WTC11 (cell line): ENCODE results near the gene DHRS1. TPM values are rescaled to one million over a fixed set of nuclear protein-coding genes. Genes with fewer than 3 reads are reported as not detected.

Experiments
- ATAC-seq: fragments of 200-7000 bp; cut with Tn5 transposase; 2 replicates; pipeline ENCODE4 v1.10.0; 2021; ENCODE audit warnings: mild to moderate bottlenecking, moderate library complexity
- CTCF ChIA-PET: fragments of 300-600 bp; sonication (Branson Sonifier 250); formaldehyde crosslinking; loops from one replicate; lab custom pipeline; 2021; ENCODE audit warnings: antibody characterized with exemption; lab: Charles Lee
- POLR2A ChIA-PET: fragments of 350-600 bp; sonication (Branson Sonifier 250); formaldehyde crosslinking; loops from one replicate; lab custom pipeline; 2021; ENCODE audit warnings: antibody characterized with exemption; lab: Charles Lee
- DNase-seq: peaks from one replicate; pipeline ENCODE4 v3.0.0; 2021; ENCODE audit warnings: low spot score
- H3K27ac Mint-ChIP-seq: 2 replicates; pipeline ENCODE4 v1.8.0; 2021; ENCODE audit warnings: mixed read lengths
- H3K27me3 Mint-ChIP-seq: 2 replicates; pipeline ENCODE4 v1.8.0; 2021; ENCODE audit warnings: low read depth, mild to moderate bottlenecking, moderate library complexity, mixed read lengths
- H3K36me3 Mint-ChIP-seq: 2 replicates; pipeline ENCODE4 v1.8.0; 2021; ENCODE audit warnings: mixed read lengths
- H3K4me1 Mint-ChIP-seq: 2 replicates; pipeline ENCODE4 v1.8.0; 2022; ENCODE audit warnings: mixed read lengths
- H3K4me3 Mint-ChIP-seq: 2 replicates; pipeline ENCODE4 v1.8.0; 2021; ENCODE audit warnings: mild to moderate bottlenecking, moderate library complexity, mixed read lengths
- H3K9me3 Mint-ChIP-seq: 2 replicates; pipeline ENCODE4 v1.8.0; 2021; ENCODE audit warnings: mixed read lengths
- CREB1 ChIP-seq: sonication (generic); formaldehyde crosslinking; IDR thresholded peaks from 2 replicates; pipeline ENCODE4 v1.8.0; 2023; ENCODE audit warnings: mild to moderate bottlenecking, missing genetic modification reagents
- GABPB1 ChIP-seq: sonication (generic); formaldehyde crosslinking; IDR thresholded peaks from 2 replicates; pipeline ENCODE4 v1.8.1; 2023; ENCODE audit warnings: mild to moderate bottlenecking, missing genetic modification reagents
- MAX ChIP-seq: sonication (generic); formaldehyde crosslinking; IDR thresholded peaks from 2 replicates; pipeline ENCODE4 v1.8.0; 2022; ENCODE audit warnings: mild to moderate bottlenecking, missing genetic modification reagents
- SP1 ChIP-seq: sonication (generic); formaldehyde crosslinking; conservative IDR thresholded peaks from 2 replicates; pipeline ENCODE4 v1.8.1; 2022; ENCODE audit warnings: missing genetic modification reagents
- ZNF416 ChIP-seq: fragments of 250-450 bp; sonication (Bioruptor Pico); IDR thresholded peaks from 2 replicates; pipeline ENCODE4 v1.9.0; 2021; ENCODE audit warnings: mild to moderate bottlenecking, inconsistent platforms
- ZNF671 ChIP-seq: fragments of 250-450 bp; sonication (Bioruptor Pico); IDR thresholded peaks from 2 replicates; pipeline ENCODE4 v1.8.0; 2021; ENCODE audit warnings: mild to moderate bottlenecking
- total RNA-seq: library from RNA; stranded (reverse); gene quantifications from 3 replicates; pipeline ENCODE4 v1.2.3, GENCODE V29; 2021
- TF ChIP-seq, protein P1 (sequence below): fragments of 250-450 bp; sonication (Bioruptor Pico); IDR thresholded peaks from 2 replicates; pipeline ENCODE4 v2.1.2; 2022; ENCODE audit warnings: mild to moderate bottlenecking, moderate library complexity
- TF ChIP-seq, protein P2 (sequence below): fragments of 200-600 bp; IDR thresholded peaks from 2 replicates; pipeline ENCODE4 v1.8.0; 2022; ENCODE audit warnings: antibody characterized with exemption
- TF ChIP-seq, protein P3 (sequence below): sonication (generic); formaldehyde crosslinking; IDR thresholded peaks from 2 replicates; pipeline ENCODE4 v1.8.1; 2022; ENCODE audit warnings: mild to moderate bottlenecking, missing genetic modification reagents, moderate library complexity, borderline replicate concordance
- TF ChIP-seq, protein P4 (sequence below): fragments of 250-450 bp; sonication (Bioruptor Pico); IDR thresholded peaks from 2 replicates; pipeline ENCODE4 v1.9.0; 2021; ENCODE audit warnings: moderate library complexity, mild to moderate bottlenecking, inconsistent platforms, borderline replicate concordance
- TF ChIP-seq, protein P5 (sequence below): sonication (generic); formaldehyde crosslinking; IDR thresholded peaks from 2 replicates; pipeline ENCODE4 v1.8.0; 2023; ENCODE audit warnings: mild to moderate bottlenecking, missing genetic modification reagents

Gene DHRS1
- total RNA-seq, 1 experiment from 2014 or later = 13.9 TPM

DNA sequence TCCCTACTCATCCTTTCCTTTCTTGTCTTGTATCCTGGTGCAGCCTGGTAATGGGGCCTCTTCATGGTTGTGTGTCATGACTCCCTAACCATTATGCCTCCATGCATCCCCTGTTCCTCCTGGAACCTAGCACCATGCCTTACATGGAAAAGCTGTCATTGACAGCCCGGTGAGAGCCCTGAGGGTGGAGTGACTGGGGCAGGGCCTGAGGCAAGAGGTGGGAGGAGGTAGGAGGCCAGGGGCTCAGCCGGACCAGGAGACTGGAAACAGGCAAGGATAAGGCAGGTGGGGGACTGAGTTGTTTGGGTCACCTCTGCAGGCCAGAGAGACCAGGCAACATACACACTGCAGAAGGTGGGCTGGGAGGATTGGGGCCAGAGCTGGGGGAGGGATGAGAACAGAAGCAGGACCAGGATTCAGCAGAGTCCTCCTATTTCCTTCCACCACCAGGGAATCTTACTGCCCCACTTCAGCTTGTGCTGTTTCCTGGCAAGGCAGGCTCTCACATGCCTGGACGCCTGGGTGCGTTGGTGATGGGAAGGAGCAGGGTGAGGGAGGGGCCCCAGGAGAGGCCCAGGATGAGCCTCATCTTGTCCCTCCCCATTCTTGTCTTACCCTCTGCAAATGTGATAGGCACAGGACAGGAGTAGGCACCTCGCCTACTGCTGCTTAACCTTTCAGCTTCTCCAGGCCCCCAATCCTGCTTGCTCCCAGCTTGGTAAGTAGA is 10.1 kb upstream of the DHRS1 start, which contains the start of gene LTB4R2:
Gene LTB4R2, plus strand, starts transcription at position 603 of the 727 bp plus-strand sequence. CDS start 525 bp downstream, outside the sequence.
- peaks cover 25% of the 10 kb centered on the region for H3K36me3 Mint-ChIP-seq
- peak within 1 kb of the TSS; percentile 41 for H3K4me3 Mint-ChIP-seq
- no peak for DNase-seq
- TF ChIP-seq SP1 (CRISPR knock-in tag) = no peak
- TF ChIP-seq, protein P1, sequence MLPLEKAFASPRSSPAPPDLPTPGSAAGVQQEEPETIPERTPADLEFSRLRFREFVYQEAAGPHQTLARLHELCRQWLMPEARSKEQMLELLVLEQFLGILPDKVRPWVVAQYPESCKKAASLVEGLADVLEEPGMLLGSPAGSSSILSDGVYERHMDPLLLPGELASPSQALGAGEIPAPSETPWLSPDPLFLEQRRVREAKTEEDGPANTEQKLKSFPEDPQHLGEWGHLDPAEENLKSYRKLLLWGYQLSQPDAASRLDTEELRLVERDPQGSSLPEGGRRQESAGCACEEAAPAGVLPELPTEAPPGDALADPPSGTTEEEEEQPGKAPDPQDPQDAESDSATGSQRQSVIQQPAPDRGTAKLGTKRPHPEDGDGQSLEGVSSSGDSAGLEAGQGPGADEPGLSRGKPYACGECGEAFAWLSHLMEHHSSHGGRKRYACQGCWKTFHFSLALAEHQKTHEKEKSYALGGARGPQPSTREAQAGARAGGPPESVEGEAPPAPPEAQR (CRISPR knock-in tag) = no peak
- no peak within 1 kb of the TSS for H3K27ac Mint-ChIP-seq
- CTCF ChIA-PET = interaction anchor here (1.1 to 6.8 kb wide), 13 partner anchors 10 to 127 kb away, joined by 4 to 97 read pairs (median 10); partner anchors contain the start of genes ADCY4, CBLN3, DHRS1 and KHNYN
- no peaks in the 10 kb centered on the region for H3K9me3 Mint-ChIP-seq
- peaks cover 15% of the 10 kb centered on the region for H3K4me1 Mint-ChIP-seq
- peaks cover 32% of the 10 kb centered on the region for H3K27me3 Mint-ChIP-seq
- POLR2A ChIA-PET = interaction anchor here (1.8 to 2.0 kb wide), 2 partner anchors 10 to 67 kb away, joined by 8 read pairs; partner anchors contain the start of genes DHRS1, NOP9 and TINF2
- no peak for ATAC-seq

DNA sequence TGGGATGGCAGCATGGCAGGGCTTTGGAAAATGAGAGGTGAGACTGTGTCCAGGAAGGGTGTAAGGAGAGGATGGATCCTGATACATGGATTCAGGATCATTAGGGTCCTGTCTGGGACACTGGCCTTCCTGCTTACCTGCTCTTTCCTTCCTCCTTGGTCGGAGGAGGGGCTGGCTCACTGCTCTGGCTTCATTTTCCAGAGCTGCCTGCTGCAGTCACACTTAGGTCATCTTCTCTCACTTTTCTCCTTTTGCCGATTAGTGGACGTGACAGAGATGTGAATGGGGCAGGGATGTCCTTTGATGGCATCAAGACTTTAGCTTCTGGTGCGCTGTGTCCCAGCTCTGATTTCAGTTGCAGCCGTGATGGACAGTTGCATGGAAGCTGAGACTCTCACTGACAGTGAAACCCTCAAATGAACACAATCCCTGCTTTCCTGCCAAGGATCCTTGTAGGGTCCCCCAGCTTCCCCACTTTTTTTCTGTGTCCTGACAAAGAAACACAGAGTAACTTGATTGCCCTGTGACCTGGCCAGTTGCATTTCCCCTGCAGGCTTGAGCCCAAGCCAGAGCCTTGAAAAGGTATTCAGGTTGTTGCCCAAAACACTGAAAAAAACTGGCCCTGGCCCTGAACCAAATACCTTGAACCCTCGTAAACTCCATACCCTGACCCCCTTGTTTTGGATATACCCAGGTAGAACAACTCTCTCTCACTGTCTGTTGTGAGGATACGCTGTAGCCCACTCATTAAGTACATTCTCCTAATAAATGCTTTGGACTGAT is 9.0 kb upstream of the DHRS1 start:
- Mint-ChIP-seq H3K27ac (no peak overlapping the region), H3K27me3 (peaks cover 20% of the 10 kb centered on the region), H3K9me3 (no peaks in the 10 kb centered on the region), H3K36me3 (peaks cover 36% of the 10 kb centered on the region), H3K4me1 (peaks cover 15% of the 10 kb centered on the region), H3K4me3 (no peak overlapping the region)
- TF ChIP-seq CREB1 (no peak), MAX (CRISPR knock-in tag) (0 out of 2 replicates have a peak, but pooled peaks have one; percentile 18)
- no peak for ATAC-seq
- DNase-seq = no peak
- ChIA-PET CTCF (interaction anchor here (0.7 to 6.8 kb wide), 58 partner anchors 8 to 250 kb away, joined by 3 to 97 read pairs (median 4); partner anchors contain the start of genes ADCY4, CBLN3, CHMP4A and DCAF11), POLR2A (interaction anchor here (0.5 to 1.7 kb wide), 3 partner anchors 9 to 67 kb away, joined by 3 to 8 read pairs (median 8); partner anchors contain the start of genes DHRS1, NOP9 and TINF2)

DNA sequence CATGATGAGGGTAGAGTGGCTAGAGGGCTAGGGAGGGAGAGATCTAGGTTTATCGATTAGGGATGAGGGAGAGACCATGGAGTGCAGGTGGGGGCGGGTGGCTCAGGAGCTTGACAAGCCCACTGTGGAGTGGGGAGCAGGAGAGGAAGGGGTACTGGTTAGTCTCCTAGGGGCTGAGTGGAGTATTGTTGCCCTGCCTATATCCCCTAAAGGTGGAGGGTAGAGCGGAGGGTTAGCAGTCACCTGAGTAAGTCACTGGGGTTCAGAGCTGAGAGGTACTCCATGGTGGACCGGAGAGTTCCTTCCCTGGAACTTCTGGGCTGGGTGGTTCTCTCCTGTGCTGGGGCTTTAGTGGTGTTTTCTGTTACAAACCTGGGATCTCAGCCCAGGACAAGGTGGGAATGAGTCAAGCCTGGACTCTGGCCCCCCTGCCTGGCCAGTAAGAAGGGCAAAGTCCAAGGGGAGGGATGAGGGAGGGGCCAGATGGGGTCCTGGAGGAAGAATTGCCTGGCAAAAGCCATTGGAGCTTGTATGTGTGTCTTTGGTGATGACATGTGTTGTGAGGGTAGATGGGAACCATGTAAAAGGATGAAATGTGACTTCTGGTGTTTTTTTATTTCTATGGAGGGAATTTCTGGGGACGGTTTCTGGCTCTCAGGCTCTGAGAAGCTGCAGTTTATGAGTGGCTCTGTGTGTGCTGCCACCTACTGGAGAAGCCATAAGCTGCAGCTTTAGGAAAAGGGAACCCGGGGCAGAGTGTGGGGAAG is 8.2 kb upstream of the DHRS1 start, which contains the start of gene CIDEB:
Gene CIDEB, minus strand, starts transcription at position 403 of the 767 bp plus-strand sequence. Its CDS starts 119 bp downstream, at position 284.
- Mint-ChIP-seq H3K27me3 (peaks cover 14% of the 10 kb centered on the region), H3K4me1 (peaks cover 15% of the 10 kb centered on the region), H3K36me3 (peaks cover 41% of the 10 kb centered on the region), H3K9me3 (no peaks in the 10 kb centered on the region), H3K4me3 (no peak within 1 kb of the TSS), H3K27ac (peak within 1 kb of the TSS; percentile 49)
- DNase-seq (peak; percentile 77), ATAC-seq (peak; percentile 56)
- POLR2A ChIA-PET = interaction anchor here (0.5 to 1.7 kb wide), 4 partner anchors 8 to 146 kb away, joined by 3 to 8 read pairs (median 6); partner anchors contain the start of genes DHRS1, NOP9 and TINF2
- CTCF ChIA-PET = interaction anchor here (0.7 to 6.8 kb wide), 60 partner anchors 9 to 249 kb away, joined by 3 to 97 read pairs (median 4); partner anchors contain the start of genes ADCY4, CBLN3, CHMP4A and DCAF11
- no peak for TF ChIP-seq ZNF671
- no peak for TF ChIP-seq ZNF416 (CRISPR knock-in tag)
- TF ChIP-seq, protein P2, sequence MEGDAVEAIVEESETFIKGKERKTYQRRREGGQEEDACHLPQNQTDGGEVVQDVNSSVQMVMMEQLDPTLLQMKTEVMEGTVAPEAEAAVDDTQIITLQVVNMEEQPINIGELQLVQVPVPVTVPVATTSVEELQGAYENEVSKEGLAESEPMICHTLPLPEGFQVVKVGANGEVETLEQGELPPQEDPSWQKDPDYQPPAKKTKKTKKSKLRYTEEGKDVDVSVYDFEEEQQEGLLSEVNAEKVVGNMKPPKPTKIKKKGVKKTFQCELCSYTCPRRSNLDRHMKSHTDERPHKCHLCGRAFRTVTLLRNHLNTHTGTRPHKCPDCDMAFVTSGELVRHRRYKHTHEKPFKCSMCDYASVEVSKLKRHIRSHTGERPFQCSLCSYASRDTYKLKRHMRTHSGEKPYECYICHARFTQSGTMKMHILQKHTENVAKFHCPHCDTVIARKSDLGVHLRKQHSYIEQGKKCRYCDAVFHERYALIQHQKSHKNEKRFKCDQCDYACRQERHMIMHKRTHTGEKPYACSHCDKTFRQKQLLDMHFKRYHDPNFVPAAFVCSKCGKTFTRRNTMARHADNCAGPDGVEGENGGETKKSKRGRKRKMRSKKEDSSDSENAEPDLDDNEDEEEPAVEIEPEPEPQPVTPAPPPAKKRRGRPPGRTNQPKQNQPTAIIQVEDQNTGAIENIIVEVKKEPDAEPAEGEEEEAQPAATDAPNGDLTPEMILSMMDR = peak; percentile 84
- TF ChIP-seq, protein P3, sequence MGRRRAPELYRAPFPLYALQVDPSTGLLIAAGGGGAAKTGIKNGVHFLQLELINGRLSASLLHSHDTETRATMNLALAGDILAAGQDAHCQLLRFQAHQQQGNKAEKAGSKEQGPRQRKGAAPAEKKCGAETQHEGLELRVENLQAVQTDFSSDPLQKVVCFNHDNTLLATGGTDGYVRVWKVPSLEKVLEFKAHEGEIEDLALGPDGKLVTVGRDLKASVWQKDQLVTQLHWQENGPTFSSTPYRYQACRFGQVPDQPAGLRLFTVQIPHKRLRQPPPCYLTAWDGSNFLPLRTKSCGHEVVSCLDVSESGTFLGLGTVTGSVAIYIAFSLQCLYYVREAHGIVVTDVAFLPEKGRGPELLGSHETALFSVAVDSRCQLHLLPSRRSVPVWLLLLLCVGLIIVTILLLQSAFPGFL (CRISPR knock-in tag) = no peak
- TF ChIP-seq, protein P4, sequence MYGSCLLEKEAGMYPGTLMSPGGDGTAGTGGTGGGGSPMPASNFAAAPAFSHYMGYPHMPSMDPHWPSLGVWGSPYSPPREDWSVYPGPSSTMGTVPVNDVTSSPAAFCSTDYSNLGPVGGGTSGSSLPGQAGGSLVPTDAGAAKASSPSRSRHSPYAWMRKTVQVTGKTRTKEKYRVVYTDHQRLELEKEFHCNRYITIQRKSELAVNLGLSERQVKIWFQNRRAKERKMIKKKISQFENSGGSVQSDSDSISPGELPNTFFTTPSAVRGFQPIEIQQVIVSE (CRISPR knock-in tag) = no peak
- TF ChIP-seq GABPB1 (CRISPR knock-in tag) = peak; percentile 84; the same call in 1 of the 2 replicates
- TF ChIP-seq, protein P5, sequence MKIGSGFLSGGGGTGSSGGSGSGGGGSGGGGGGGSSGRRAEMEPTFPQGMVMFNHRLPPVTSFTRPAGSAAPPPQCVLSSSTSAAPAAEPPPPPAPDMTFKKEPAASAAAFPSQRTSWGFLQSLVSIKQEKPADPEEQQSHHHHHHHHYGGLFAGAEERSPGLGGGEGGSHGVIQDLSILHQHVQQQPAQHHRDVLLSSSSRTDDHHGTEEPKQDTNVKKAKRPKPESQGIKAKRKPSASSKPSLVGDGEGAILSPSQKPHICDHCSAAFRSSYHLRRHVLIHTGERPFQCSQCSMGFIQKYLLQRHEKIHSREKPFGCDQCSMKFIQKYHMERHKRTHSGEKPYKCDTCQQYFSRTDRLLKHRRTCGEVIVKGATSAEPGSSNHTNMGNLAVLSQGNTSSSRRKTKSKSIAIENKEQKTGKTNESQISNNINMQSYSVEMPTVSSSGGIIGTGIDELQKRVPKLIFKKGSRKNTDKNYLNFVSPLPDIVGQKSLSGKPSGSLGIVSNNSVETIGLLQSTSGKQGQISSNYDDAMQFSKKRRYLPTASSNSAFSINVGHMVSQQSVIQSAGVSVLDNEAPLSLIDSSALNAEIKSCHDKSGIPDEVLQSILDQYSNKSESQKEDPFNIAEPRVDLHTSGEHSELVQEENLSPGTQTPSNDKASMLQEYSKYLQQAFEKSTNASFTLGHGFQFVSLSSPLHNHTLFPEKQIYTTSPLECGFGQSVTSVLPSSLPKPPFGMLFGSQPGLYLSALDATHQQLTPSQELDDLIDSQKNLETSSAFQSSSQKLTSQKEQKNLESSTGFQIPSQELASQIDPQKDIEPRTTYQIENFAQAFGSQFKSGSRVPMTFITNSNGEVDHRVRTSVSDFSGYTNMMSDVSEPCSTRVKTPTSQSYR (CRISPR knock-in tag) = no peak
- TF ChIP-seq, all 79 proteins: peak for 2
